ELF-1 (cell line): ENCODE data around the gene MLF1.
"Not testable (repeated sequence)": the region's sequence is repeated elsewhere in the genome, so short reads cannot be mapped to it uniquely, and the experiment has no call there.

Source experiments
- DNase-seq: peaks from one replicate; pipeline ENCODE4 v3.0.0-alpha.2; 2016; ENCODE audit warnings: low read depth, low spot score

The MLF1 gene

GRCh38 chr3:158570999-158571702, at the start of gene MLF1:
Gene MLF1 (plus strand): TSS chr3:158571194. CDS start chr3:158571301, 107 bp downstream.
- DNase-seq, result peak; percentile 98

- DNase-seq, result no peak
Observed at GRCh38 chr3:158522221-158523136, 48.5 kb upstream of the MLF1 start.

GRCh38 chr3:158528076-158528674, 42.8 kb upstream of the MLF1 start:
- no peak for DNase-seq

- no peak for DNase-seq
Observed at GRCh38 chr3:158531334-158531733, 39.7 kb upstream of the MLF1 start.

GRCh38 chr3:158532099-158532734, 38.8 kb upstream of the MLF1 start:
- DNase-seq, result no peak

GRCh38 chr3:158535918-158536317, 35.1 kb upstream of the MLF1 start:
- no peak for DNase-seq

- peak; percentile 5 for DNase-seq
Observed at GRCh38 chr3:158539414-158540014, 31.5 kb upstream of the MLF1 start.

- DNase-seq, result no peak
Observed at GRCh38 chr3:158540066-158540465, 30.9 kb upstream of the MLF1 start.

- no peak for DNase-seq
Observed at GRCh38 chr3:158548691-158549090, 22.3 kb upstream of the MLF1 start.

GRCh38 chr3:158549938-158550337, 21.1 kb upstream of the MLF1 start:
- not testable (repeated sequence) for DNase-seq

GRCh38 chr3:158552124-158552523, 18.9 kb upstream of the MLF1 start:
- DNase-seq, result no peak

GRCh38 chr3:158559504-158559903, 11.5 kb upstream of the MLF1 start:
- DNase-seq, result no peak

GRCh38 chr3:158560979-158561378, 10.0 kb upstream of the MLF1 start:
- no peak for DNase-seq

- DNase-seq, result no peak
Observed at GRCh38 chr3:158562674-158563073, 8.3 kb upstream of the MLF1 start.

GRCh38 chr3:158563076-158563475, 7.9 kb upstream of the MLF1 start:
- DNase-seq, result no peak

- no peak for DNase-seq
Observed at GRCh38 chr3:158565076-158565475, 5.9 kb upstream of the MLF1 start.

GRCh38 chr3:158568784-158569183, 2.2 kb upstream of the MLF1 start:
- DNase-seq, result no peak

GRCh38 chr3:158569794-158570193, 1.2 kb upstream of the MLF1 start:
- no peak for DNase-seq

- no peak for DNase-seq
Observed at GRCh38 chr3:158571969-158572765, 1.2 kb downstream of the MLF1 start.

- DNase-seq, result no peak
Observed at GRCh38 chr3:158572766-158573060, 1.7 kb downstream of the MLF1 start.

GRCh38 chr3:158573714-158574113, 2.7 kb downstream of the MLF1 start:
- peak; percentile 63 for DNase-seq
